Measurements from ENCODE around the gene HMCN1.

Gene HMCN1

GRCh38 chr1:185969028-185969427, 234.8 kb downstream of the HMCN1 start:
- no peak for DNase-seq (ENCODE audit: low read depth)

- DNase-seq (ENCODE audit: low read depth): no peak
Observed at GRCh38 chr1:185969524-185969991, 235.4 kb downstream of the HMCN1 start.

GRCh38 chr1:185971688-185972087, 237.5 kb downstream of the HMCN1 start:
- peak; percentile 94 for DNase-seq (ENCODE audit: low read depth)

GRCh38 chr1:185972096-185972850, 238.1 kb downstream of the HMCN1 start:
- peak; percentile 54 for DNase-seq (ENCODE audit: low read depth)

GRCh38 chr1:185973645-185974044, 239.5 kb downstream of the HMCN1 start:
- DNase-seq (ENCODE audit: low read depth): peak; percentile 93

GRCh38 chr1:185974367-185975170, 240.4 kb downstream of the HMCN1 start:
- no peak for DNase-seq (ENCODE audit: low read depth)

- DNase-seq (ENCODE audit: low read depth): no peak
Observed at GRCh38 chr1:185980891-185981290, 246.7 kb downstream of the HMCN1 start.

GRCh38 chr1:185984113-185984836, 250.1 kb downstream of the HMCN1 start:
- no peak for DNase-seq (ENCODE audit: low read depth)

- DNase-seq (ENCODE audit: low read depth): no peak
Observed at GRCh38 chr1:185987611-185988321, 253.6 kb downstream of the HMCN1 start.

GRCh38 chr1:185990565-185990964, 256.4 kb downstream of the HMCN1 start:
- no peak for DNase-seq (ENCODE audit: low read depth)

GRCh38 chr1:185991266-185991665, 257.1 kb downstream of the HMCN1 start:
- no peak for DNase-seq (ENCODE audit: low read depth)

GRCh38 chr1:185996211-185996610, 262.0 kb downstream of the HMCN1 start:
- DNase-seq (ENCODE audit: low read depth): peak; percentile 65

- no peak for DNase-seq (ENCODE audit: low read depth)
Observed at GRCh38 chr1:185998391-185998790, 264.2 kb downstream of the HMCN1 start.

- no peak for DNase-seq (ENCODE audit: low read depth)
Observed at GRCh38 chr1:186002406-186002805, 268.2 kb downstream of the HMCN1 start.

GRCh38 chr1:186009039-186009737, 275.0 kb downstream of the HMCN1 start:
- DNase-seq (ENCODE audit: low read depth): no peak

GRCh38 chr1:186014370-186015037, 280.3 kb downstream of the HMCN1 start:
- DNase-seq (ENCODE audit: low read depth): peak; percentile 62

GRCh38 chr1:186016856-186017255, 282.7 kb downstream of the HMCN1 start:
- no peak for DNase-seq (ENCODE audit: low read depth)

GRCh38 chr1:186022184-186022583, 288.0 kb downstream of the HMCN1 start:
- no peak for DNase-seq (ENCODE audit: low read depth)

- DNase-seq (ENCODE audit: low read depth): no peak
Observed at GRCh38 chr1:186026946-186027345, 292.8 kb downstream of the HMCN1 start.

- DNase-seq (ENCODE audit: low read depth): no peak
Observed at GRCh38 chr1:186027621-186028020, 293.4 kb downstream of the HMCN1 start.

GRCh38 chr1:186030453-186030852, 296.3 kb downstream of the HMCN1 start:
- DNase-seq (ENCODE audit: low read depth): no peak
